UCSD-AML1 (cell line): ENCODE data around the gene CYP46A1.

ENCODE experiments used
- DNase-seq: peaks from one replicate; lab custom pipeline; 2025; ENCODE audit not compliant: unreplicated experiment; lab: John Stamatoyannopoulos, UW

CYP46A1 gene

DNA sequence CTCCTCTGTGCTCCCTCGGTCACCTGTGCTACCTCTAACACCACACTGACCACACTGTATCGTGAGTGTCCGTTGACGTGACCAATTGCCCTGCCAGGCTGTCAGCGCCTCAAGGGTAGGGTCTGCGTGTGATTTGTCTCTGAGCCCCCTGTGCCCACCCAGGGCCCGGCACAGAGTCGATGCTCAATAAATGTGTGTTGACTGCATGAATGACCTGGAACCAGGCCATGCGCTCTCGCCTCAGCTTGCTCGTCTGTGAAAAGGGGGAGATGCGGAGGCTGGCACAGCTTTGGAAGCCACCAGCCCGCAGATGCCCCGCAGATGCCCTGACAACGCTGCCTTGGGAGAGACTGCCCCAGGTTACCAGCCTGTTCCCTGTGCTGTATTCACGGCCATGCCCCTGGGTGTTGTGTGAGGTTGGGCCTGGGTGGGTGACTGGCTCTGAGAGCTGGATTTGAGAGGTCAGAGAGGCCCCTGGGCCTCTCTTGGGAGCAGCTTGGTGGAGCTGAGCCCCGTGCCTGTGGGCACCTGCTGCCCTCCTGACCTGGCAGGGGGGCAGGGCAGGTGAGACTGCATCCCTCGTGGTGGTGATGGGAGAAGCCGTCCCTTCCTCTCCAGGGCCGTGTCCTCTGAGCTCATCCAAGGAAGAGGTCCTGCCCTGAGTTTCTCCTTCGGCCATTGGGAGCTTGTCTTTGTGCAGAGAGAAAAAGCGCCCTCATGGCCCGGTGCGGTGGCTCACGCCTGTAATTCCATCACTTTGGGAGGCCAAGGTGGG lies 43.2 kb downstream of the CYP46A1 start:
- no peak for DNase-seq

- no peak for DNase-seq
Measured at GRCh38 chr14:99728231-99728920, 44.3 kb downstream of the CYP46A1 start.

DNA sequence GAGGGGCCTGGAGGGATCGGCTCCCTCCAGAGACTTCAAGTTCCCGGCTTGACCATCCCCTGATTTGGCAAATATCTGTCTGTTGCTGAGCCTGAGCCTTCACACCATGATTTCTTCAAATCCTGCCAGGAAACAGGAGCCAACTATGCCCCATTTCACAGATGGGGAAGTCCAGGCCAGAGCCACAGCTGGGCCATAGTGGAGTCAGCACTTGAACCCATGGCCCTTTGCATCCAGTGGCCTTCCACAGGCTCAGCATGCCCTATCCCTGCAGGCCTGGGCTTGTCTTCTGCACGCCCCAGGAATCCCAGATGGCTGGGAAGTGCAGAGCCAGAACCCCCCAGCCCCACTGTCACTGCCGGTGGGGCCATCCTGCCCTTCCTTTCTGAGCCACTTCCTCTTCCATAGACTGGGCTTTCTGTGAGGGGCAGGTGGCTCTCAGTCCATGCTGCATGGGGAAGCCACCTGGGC lies 44.9 kb downstream of the CYP46A1 start:
- DNase-seq, result no peak

DNA sequence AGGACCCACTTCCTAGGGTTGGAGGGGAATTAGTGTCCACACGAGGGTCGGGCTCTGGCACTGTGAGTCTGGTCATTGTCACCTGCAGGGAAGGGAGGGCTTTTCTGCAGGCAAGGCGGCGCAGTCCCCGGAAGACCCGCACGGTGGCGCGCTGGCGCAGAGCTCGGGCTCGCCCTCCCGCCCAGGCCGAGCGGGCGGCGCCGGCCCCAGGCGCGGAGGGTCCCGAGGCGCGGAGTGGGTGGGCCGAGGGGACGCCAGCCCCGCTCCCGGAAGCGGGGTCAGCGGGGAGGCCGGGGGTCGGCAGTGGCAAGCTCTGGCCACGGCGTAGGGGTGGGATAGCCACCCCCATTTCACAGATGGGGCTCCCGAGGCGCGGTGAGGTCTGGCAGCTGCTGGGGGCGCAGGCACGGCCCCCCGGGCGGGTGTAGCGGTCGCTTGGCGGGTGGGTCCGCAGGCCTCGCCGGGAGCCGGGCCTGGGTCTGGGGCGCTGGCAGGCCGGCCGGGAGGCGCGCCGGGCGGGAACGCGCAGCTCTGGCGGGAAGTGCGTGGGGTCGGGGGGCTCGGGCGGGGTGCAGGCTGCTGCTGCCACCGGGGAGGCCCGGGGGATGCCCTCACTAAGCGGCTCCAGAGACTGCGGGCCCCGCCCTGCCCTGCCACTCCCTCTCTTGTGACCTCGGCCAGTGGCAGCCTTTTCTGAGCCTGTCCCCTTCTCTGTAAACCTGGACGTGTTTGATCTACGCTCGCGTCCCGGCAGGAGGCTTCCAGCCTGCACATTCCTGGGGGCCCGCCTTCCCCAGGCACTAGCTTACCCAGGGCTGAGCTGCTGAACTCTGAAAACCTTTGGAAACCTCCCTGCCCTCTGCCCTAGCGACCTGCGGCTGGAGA lies 46.1 kb downstream of the CYP46A1 start:
- peak; percentile 55 for DNase-seq

GRCh38 chr14:99730876-99731546 lies 46.9 kb downstream of the CYP46A1 start:
- no peak for DNase-seq

DNA sequence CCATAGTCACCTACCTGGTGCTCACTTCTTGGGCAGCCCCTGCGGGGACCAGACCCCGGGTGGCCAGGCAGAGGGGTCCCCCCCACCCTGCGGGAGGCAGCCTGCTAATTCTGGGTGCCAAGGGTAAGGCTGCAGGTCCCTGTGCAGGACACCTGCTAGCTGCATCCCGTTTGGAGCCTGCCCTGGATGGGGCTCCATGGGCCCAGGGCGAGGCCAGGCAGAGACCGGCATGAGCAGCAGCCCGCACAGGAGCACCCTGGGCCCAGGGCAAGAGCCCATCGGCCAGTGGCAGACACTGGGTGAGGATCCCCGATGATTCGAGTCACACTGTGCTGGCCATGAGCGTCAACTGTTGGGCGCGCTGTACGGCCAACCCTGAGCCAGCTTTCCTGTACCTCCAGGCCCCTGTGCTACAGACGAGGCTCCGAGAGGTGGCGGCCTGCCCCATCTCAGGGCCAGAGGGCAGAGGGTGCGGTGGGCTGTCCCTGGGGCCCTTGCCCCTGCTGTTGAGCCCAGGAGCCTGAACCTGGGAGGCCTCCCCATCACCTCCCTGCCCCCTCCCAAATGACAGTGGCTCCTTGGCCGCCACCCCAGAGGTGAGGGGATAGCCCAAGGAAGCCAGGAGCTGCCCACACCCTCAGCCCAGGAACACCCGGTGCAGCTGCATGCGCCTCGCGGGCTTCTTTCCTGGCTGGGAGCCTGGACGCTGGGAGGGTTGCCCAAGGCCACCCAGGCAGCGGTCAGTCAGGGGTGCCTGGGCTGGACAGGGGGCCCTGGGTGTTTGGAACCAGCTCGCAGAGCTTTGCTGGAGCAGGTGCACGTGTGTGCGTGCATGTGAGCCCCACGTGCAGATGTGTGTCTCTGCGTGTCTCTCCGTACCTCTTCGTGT lies 47.7 kb downstream of the CYP46A1 start:
- no peak for DNase-seq

DNA sequence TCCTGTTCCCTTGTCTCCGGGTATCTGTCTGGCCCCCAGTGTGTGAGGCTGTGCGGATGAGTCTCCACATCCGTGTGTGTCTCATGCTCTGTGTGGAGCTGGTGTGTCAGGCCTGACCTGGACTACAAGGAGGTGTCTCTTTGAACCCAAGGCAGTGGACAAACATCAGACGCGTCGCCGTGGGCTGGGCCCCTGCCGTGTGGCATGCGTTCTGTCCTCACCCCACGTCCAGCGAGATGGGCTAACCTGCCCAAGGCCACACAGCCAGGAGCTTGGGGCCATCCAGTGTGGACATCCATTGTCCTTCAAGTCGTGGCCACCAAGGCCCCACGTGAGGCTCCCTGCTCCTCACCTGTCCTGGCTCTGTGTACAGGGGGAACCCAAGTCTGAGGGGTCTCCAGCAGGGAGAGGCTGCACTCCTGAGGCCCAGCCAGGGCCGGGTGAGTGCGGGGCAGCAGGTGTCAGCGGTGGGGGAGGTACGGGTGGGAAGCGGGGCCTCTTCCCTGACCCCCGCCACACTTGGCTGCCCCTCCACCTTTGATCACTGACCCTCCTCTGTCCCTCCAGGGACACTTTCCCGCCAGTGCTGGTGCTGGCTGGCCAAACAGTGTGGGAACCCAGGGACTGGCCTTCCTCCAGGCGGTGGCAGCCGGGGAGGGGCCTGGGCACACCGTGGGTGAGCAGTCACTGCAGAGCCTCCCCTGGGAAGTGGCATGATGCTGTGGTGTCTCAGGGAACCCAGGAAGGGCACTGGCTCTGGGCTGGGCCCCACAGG lies 48.5 kb downstream of the CYP46A1 start:
- DNase-seq, result no peak

DNA sequence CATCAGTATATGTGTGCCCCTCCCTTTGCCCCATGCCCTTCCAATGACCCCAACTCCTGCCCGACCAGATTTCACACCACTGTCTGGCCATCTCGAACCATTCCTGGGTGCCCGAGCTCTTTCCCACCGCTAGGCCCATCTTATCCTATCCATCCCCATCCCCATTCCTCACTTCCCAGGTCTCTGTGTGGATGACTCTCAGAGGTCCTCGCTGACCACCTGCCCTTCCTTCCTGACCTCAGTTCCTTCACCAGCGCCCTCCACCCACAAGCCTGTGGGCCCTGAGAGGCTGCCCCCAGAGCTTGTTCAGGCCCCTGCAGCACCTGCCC lies 49.1 kb downstream of the CYP46A1 start:
- no peak for DNase-seq

DNA sequence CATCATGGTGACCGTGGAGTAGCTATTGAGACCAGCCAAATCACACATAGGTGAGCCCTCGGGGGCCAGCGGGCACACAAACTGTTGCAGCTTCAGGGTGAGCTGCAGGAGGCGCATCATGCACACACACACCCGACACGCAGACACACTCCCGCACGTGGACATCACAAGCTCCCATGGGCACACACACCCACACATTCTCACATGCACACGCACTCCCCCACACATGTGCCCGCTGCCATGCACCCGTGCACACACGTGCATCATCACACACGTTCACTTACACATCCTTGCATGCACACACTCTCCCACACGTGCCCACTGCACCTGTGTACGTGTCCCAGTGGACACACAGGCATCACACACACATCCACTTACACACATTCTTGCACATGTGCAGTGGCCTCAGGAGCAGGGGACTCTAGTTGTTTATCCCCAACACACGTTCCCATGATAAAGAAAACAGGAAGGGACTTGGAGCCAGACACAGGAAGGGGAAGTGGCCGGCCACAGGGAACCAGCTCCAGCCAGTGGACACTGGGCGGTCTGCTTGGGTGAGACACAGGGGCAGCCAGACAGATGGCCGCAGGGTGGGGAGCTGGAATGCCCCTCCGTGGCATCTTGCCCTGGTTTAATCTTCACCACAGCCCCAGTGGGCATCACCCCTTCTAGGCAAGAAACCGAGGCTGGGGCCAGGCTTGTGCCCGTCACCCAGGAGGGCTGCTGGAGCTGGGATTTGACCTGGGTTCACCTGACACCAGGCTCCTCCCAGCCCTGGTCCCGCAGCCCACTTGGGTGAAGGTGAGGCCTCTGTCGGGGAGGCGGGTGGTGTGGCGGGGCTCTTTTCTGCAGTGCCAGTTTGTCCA lies 49.7 kb downstream of the CYP46A1 start:
- DNase-seq, result no peak

- DNase-seq, result no peak
Measured at GRCh38 chr14:99734406-99735051, 50.4 kb downstream of the CYP46A1 start.

DNA sequence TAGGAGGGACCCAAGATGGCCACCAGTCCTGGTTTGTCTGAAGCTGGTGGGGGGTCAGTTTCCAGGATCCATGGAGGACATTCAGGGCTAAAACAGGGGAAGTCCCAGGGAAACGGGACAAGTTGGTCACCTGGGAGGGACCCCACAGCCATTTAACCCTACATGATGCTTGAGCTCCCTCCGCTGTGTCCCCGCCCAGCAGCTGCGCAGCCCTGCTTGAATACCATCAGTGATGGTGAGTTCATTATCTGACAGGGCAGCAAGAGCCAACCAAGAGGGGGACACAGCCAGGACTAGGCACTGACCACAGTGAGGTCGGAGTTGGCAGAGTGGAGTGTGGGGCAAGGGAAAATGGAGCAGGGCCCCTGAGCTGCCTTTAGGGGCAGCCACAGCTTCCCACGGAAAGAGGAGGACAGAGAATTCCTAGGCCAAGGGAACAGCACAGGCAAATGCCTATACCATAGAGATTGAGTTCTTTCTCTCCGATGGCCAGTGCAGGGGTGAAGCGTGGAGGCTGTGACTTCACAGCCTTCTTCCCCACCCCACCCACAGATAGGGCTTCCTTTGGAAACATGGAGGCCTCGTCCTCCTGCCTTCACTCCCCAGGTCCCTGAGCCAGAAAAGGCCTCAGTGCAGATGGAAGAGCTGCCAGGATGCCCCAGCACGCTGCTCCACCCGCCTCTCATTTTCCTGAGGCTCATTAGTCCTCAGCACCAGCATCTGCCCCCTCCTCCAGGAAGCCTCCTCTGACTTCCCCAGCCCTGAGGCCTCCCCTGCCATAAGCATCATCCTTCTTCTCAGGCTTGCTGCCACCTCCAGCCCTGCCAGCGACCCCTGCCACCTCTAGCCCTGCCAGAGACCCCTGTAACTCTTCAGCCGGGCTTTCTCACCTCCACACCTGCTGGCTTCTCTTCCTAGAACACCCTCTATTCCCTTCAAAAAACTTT lies 51.4 kb downstream of the CYP46A1 start:
- no peak for DNase-seq

- no peak for DNase-seq
Measured at GRCh38 chr14:99736603-99737371, 52.7 kb downstream of the CYP46A1 start.

- no peak for DNase-seq
Measured at GRCh38 chr14:99737451-99737951, 53.4 kb downstream of the CYP46A1 start.

GRCh38 chr14:99737956-99738667 lies 54.0 kb downstream of the CYP46A1 start:
- DNase-seq, result no peak

- DNase-seq, result no peak
Measured at GRCh38 chr14:99740411-99740810, 56.3 kb downstream of the CYP46A1 start.
